T-helper 17 cell (primary cell): ENCODE measurements around the gene ATP5PB. TPM values are rescaled to one million over a fixed set of nuclear protein-coding genes. Genes with fewer than 3 reads are reported as not detected.

Source experiments
- ATAC-seq: fragments of 150-1000 bp; cut with Tn5 transposase; 2 replicates; pipeline ENCODE4 v1.10.0; 2021; ENCODE audit warnings: mild to moderate bottlenecking, moderate library complexity
- DNase-seq, 3 donors: peaks; one replicate each; pipeline versions ENCODE4 v3.0.0 to v3.0.0-alpha.2; 2020 to 2021
- H3K9me3 ChIP-seq: one replicate; pipeline ENCODE4 v1.7.0; 2013; ENCODE audit warnings: low read length, mild to moderate bottlenecking; ENCODE audit not compliant: control insufficient read depth, poor library complexity, severe bottlenecking
- H3K27ac Mint-ChIP-seq: one replicate; pipeline ENCODE4 v1.8.0; 2022; ENCODE audit warnings: mild to moderate bottlenecking, moderate library complexity, mixed read lengths
- H3K27me3 Mint-ChIP-seq: one replicate; pipeline ENCODE4 v1.8.0; 2022; ENCODE audit warnings: mixed read lengths
- H3K36me3 Mint-ChIP-seq: one replicate; pipeline ENCODE4 v1.8.0; 2022; ENCODE audit warnings: low read depth, mixed read lengths
- H3K4me1 Mint-ChIP-seq: one replicate; pipeline ENCODE4 v1.8.0; 2022; ENCODE audit warnings: mild to moderate bottlenecking, mixed read lengths
- H3K4me3 Mint-ChIP-seq: one replicate; pipeline ENCODE4 v1.8.0; 2022; ENCODE audit warnings: mild to moderate bottlenecking, moderate library complexity, mixed read lengths
- total RNA-seq, 4 donors: library from RNA in 2 of 4; stranded (reverse) in 2 of 4; gene quantifications; one replicate each; pipeline ENCODE4 v1.2.3 and lab custom pipeline; 2022 to 2026

The ATP5PB gene
- total RNA-seq, 2 donors from 2014 or later, result 86.1 to 101 TPM

- Mint-ChIP-seq H3K27ac (no peak overlapping the region), H3K27me3 (no peaks in the 10 kb centered on the region), H3K4me3 (peak overlapping the region; percentile 88), H3K4me1 (peaks cover 51% of the 10 kb centered on the region), H3K36me3 (no peaks in the 10 kb centered on the region)
- DNase-seq, result peak in 2 of 3 donors; percentile 13 to 45
- ATAC-seq, result peak; percentile 62
- no peaks in the 10 kb centered on the region for H3K9me3 ChIP-seq
Observed at GRCh38 chr1:111507411-111508201, 58.3 kb downstream of the ATP5PB start.

DNA sequence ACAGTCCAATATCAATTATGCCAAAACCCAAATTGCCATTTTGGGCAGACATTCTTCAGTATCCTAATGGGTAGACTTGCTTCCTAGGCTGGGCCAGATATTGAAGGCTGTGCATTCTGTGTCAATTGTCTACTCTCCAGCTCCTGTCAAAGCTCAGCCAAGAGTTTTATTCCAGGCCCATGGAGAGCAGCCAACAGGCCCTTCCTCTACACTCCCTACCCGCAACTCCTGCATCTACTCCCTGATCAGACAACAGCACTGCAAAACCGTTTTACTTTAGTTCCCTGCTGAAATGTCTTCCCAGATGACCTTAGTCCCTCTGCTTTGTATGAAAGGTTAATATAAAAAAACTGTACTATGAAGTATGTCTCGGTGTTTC lies 60.7 kb downstream of the ATP5PB start:
- Mint-ChIP-seq H3K27me3 (no peaks in the 10 kb centered on the region), H3K36me3 (no peaks in the 10 kb centered on the region), H3K4me1 (peaks cover 40% of the 10 kb centered on the region), H3K27ac (no peak overlapping the region), H3K4me3 (no peak overlapping the region)
- ATAC-seq (no peak), DNase-seq (no peak)
- no peaks in the 10 kb centered on the region for H3K9me3 ChIP-seq

DNA sequence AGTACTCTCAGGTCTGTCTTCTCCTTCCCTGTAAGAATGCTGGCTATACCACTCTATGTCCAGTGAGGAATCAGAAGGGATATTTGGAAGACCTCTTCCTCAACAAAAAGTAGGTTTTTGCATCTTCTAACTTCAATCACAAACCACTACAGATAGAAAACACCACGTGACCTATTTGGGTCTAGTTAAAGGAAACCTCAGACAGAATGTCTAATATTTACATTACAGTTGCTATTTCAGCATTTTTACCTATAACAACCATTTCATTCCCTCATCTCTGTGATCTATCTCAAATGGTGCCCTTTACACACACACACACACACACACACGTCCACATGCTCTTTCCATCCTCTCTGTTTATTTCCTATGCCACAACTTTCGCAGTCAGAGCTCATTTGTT lies 62.1 kb downstream of the ATP5PB start:
- Mint-ChIP-seq H3K36me3 (no peaks in the 10 kb centered on the region), H3K4me3 (no peak overlapping the region), H3K27ac (no peak overlapping the region), H3K4me1 (peaks cover 37% of the 10 kb centered on the region), H3K27me3 (no peaks in the 10 kb centered on the region)
- peak; percentile 18 for ATAC-seq
- H3K9me3 ChIP-seq, result no peaks in the 10 kb centered on the region
- DNase-seq, result no peak

Other genes starting within 250 kb of the ATP5PB start
- 100 to 1,000 TPM in 1 of 2 donors, 10 to 100 TPM in 1; 62.4 to 126 TPM for gene DENND2D, start 248.8 kb upstream of the ATP5PB start, total RNA-seq
- gene CHI3L2, start 221.8 kb upstream of the ATP5PB start, total RNA-seq, result 1 to 10 TPM; 8.1 to 9.1 TPM
- not detected for gene CHIA, start 158.6 kb upstream of the ATP5PB start, total RNA-seq
- 1 to 10 TPM; 7.5 to 10.0 TPM for gene OVGP1, start 21.7 kb upstream of the ATP5PB start, total RNA-seq
- gene WDR77, start 208 bp upstream of the ATP5PB start, total RNA-seq, result 10 to 100 TPM; 17.6 to 19.5 TPM
- 10 to 100 TPM; 31.3 to 50.8 TPM for gene C1orf162, start 24.5 kb downstream of the ATP5PB start, total RNA-seq
- gene ADORA3, start 54.2 kb downstream of the ATP5PB start, total RNA-seq, result not detected
- not detected for gene TMIGD3, start 54.2 kb downstream of the ATP5PB start, total RNA-seq
- 100 to 1,000 TPM; 109 to 112 TPM for gene RAP1A, start 170.3 kb downstream of the ATP5PB start, total RNA-seq